Left ventricle myocardium superior (tissue), 1 donor: ENCODE data around the gene PLA2G3. TPM values are rescaled to one million over a fixed set of nuclear protein-coding genes. Genes with fewer than 3 reads are reported as not detected.

Experiments used
- ATAC-seq: fragments of 200-7000 bp; cut with Tn5 transposase; one replicate; pipeline ENCODE4 v1.9.1; 2020; ENCODE audit warnings: mild to moderate bottlenecking, moderate library complexity
- DNase-seq: peaks from one replicate; pipeline ENCODE4 v3.0.0-alpha.2; 2020
- intact Hi-C: fragments of 100-400 bp; cut with micrococcal nuclease; formaldehyde crosslinking; loops from one replicate; pipeline ENCODE4 v1.11.0; 2022
- total RNA-seq: library from RNA; stranded (reverse); fragmentation: NEBNext Ultra II Directional; extraction: Animal tissue kit (Norgen Biotek cat#: 25700); gene quantifications from one replicate; pipeline ENCODE4 v1.2.1, GENCODE V29; 2021
- donor health status: DM: no; HTN: yes; CAD: no; lungs with severe emphysema.

The PLA2G3 gene
- total RNA-seq, 1 donor from 2014 or later = not detected

GRCh38 chr22:31150615-31151014 lies 10.3 kb upstream of the PLA2G3 start:
- DNase-seq = no peak
- intact Hi-C loops = no loop called here
- ATAC-seq = no peak

- DNase-seq (peak; percentile 73), ATAC-seq (peak; percentile 97)
- intact Hi-C loops = loop anchor here (5.0 to 10.0 kb wide), 2 partner anchors 202 to 384 kb away; no protein-coding TSS in a partner anchor
These were observed 8.8 kb upstream of the PLA2G3 start for GRCh38 chr22:31148953-31149627.

GRCh38 chr22:31148488-31148887 lies 8.2 kb upstream of the PLA2G3 start:
- intact Hi-C loops = loop anchor here (5.0 to 10.0 kb wide), 2 partner anchors 201 to 384 kb away; no protein-coding TSS in a partner anchor
- DNase-seq (no peak), ATAC-seq (peak; percentile 77)

- no peak for ATAC-seq
These were observed 3.9 kb upstream of the PLA2G3 start for GRCh38 chr22:31144223-31144622.

GRCh38 chr22:31143537-31143936 lies 3.2 kb upstream of the PLA2G3 start:
- intact Hi-C loops = loop anchor here (10.0 kb wide), 1 partner anchor 379 kb away; no protein-coding TSS in a partner anchor
- DNase-seq = no peak
- peak; percentile 36 for ATAC-seq

More at GRCh38 chr22:31144223-31144622, 3.9 kb upstream of the PLA2G3 start:
- intact Hi-C loops = loop anchor here (10.0 kb wide), 1 partner anchor 379 kb away; no protein-coding TSS in a partner anchor
- no peak for DNase-seq

- intact Hi-C loops = loop anchor here (10.0 kb wide), 1 partner anchor 378 kb away; no protein-coding TSS in a partner anchor
- ATAC-seq (no peak), DNase-seq (no peak)
These were observed 2.7 kb upstream of the PLA2G3 start for GRCh38 chr22:31143038-31143437.

GRCh38 chr22:31142285-31142684 lies 2.0 kb upstream of the PLA2G3 start:
- DNase-seq = no peak
- intact Hi-C loops = loop anchor here (10.0 kb wide), 1 partner anchor 377 kb away; no protein-coding TSS in a partner anchor
- no peak for ATAC-seq

GRCh38 chr22:31141551-31141950 lies 1.2 kb upstream of the PLA2G3 start:
- intact Hi-C loops = loop anchor here (10.0 kb wide), 1 partner anchor 377 kb away; no protein-coding TSS in a partner anchor
- ATAC-seq = no peak
- no peak for DNase-seq

- intact Hi-C loops = loop anchor here (10.0 kb wide), 1 partner anchor 376 kb away; no protein-coding TSS in a partner anchor
- DNase-seq (no peak), ATAC-seq (no peak)
These were observed 438 bp upstream of the PLA2G3 start for GRCh38 chr22:31140746-31141145.

GRCh38 chr22:31139066-31139465 lies 1.2 kb downstream of the PLA2G3 start:
- ATAC-seq = no peak
- no peak for DNase-seq
- intact Hi-C loops = no loop called here

GRCh38 chr22:31138126-31138525 lies 2.2 kb downstream of the PLA2G3 start:
- no peak for ATAC-seq
- no peak for DNase-seq
- intact Hi-C loops = no loop called here

GRCh38 chr22:31137721-31138120 lies 2.6 kb downstream of the PLA2G3 start:
- DNase-seq = no peak
- intact Hi-C loops = no loop called here
- no peak for ATAC-seq

- no peak for DNase-seq
These were observed 3.6 kb downstream of the PLA2G3 start for GRCh38 chr22:31136711-31137110.

GRCh38 chr22:31136155-31136554 lies 4.2 kb downstream of the PLA2G3 start:
- no peak for DNase-seq
- intact Hi-C loops = no loop called here
- ATAC-seq = no peak

More at GRCh38 chr22:31136711-31137110, 3.6 kb downstream of the PLA2G3 start:
- intact Hi-C loops = no loop called here
- ATAC-seq = no peak

- ATAC-seq (no peak), DNase-seq (no peak)
- intact Hi-C loops = no loop called here
These were observed 4.6 kb downstream of the PLA2G3 start for GRCh38 chr22:31135706-31136105.

- no peak for DNase-seq
- intact Hi-C loops = no loop called here
- ATAC-seq = no peak
These were observed 5.6 kb downstream of the PLA2G3 start for GRCh38 chr22:31134688-31135087.

GRCh38 chr22:31133911-31134310 lies 6.4 kb downstream of the PLA2G3 start:
- ATAC-seq = no peak
- intact Hi-C loops = no loop called here
- DNase-seq = no peak

GRCh38 chr22:31130873-31131272 lies 9.4 kb downstream of the PLA2G3 start:
- intact Hi-C loops = no loop called here
- no peak for ATAC-seq
- no peak for DNase-seq

GRCh38 chr22:31128156-31128555 lies 12.2 kb downstream of the PLA2G3 start:
- no peak for ATAC-seq
- DNase-seq = no peak
- intact Hi-C loops = no loop called here

GRCh38 chr22:31127181-31127772 lies 13.0 kb downstream of the PLA2G3 start:
- DNase-seq = no peak
- ATAC-seq = no peak
- intact Hi-C loops = no loop called here

- ATAC-seq (no peak), DNase-seq (no peak)
- intact Hi-C loops = no loop called here
These were observed 13.5 kb downstream of the PLA2G3 start for GRCh38 chr22:31126869-31127175.
